Breast epithelium (tissue), 4 donors: ENCODE results near the gene RAB32. TPM values are rescaled to one million over a fixed set of nuclear protein-coding genes. Genes with fewer than 3 reads are reported as not detected.
"Not testable (repeated sequence)": the region's sequence is repeated elsewhere in the genome, so short reads cannot be mapped to it uniquely, and the experiment has no call there.

ENCODE experiments used
- DNase-seq, 2 donors: peaks; one replicate each; pipeline ENCODE4 v3.0.0-alpha.2; 2019; ENCODE audit warnings: low spot score in 2 of 2
- H3K27ac ChIP-seq, 2 donors: fragments of 200-600 bp; sonication (generic) in 1 of 2; one replicate each; pipeline ENCODE4 v1.5.1; 2016 to 2019; ENCODE audit warnings: mild to moderate bottlenecking in 1 of 2
- H3K27me3 ChIP-seq, 2 donors: fragments of 200-600 bp; sonication (generic) in 1 of 2; one replicate each; pipeline versions ENCODE4 v1.5.1 to v1.6.0; 2017 to 2019; ENCODE audit warnings: control low read depth in 1 of 2, mild to moderate bottlenecking in 1 of 2
- H3K36me3 ChIP-seq: fragments of 200-600 bp; one replicate; pipeline ENCODE4 v1.5.1; 2019
- H3K4me1 ChIP-seq, 2 donors: fragments of 200-600 bp; sonication (generic); one replicate each; pipeline ENCODE4 v1.5.1; 2016 to 2019; ENCODE audit warnings: control low read depth in 1 of 2
- H3K4me3 ChIP-seq, 3 donors: fragments of 200-600 bp; sonication (generic); 1 replicate in 2 of 3; 2 replicates in 1 of 3; pipeline ENCODE4 v1.5.1; 2016 to 2019; ENCODE audit warnings: mild to moderate bottlenecking in 3 of 3, moderate library complexity in 2 of 3
- H3K9me3 ChIP-seq, 2 donors: fragments of 200-600 bp; sonication (generic) in 1 of 2; one replicate each; pipeline ENCODE4 v1.5.1; 2016 to 2019; ENCODE audit warnings: control low read depth in 1 of 2
- POLR2A ChIP-seq: fragments of 450-650 bp; IDR thresholded peaks from one replicate; pipeline ENCODE4 v1.6.1; 2016; ENCODE audit warnings: antibody characterized with exemption, mild to moderate bottlenecking, moderate library complexity
- POLR2AphosphoS5 ChIP-seq, 3 donors: sonication (generic); formaldehyde crosslinking; IDR thresholded peaks; one replicate each; pipeline ENCODE4 v1.6.1; 2017; ENCODE audit warnings: antibody characterized with exemption in 3 of 3
- intact Hi-C: fragments of 100-400 bp; cut with DNase I; formaldehyde crosslinking; loops from one replicate; pipeline ENCODE4 v1.15.1; 2023; ENCODE audit warnings: low total_unique reads
- total RNA-seq, 3 donors: library from RNA; depleted of rRNA; stranded (reverse); fragments of >200 nt; gene quantifications; one replicate each; pipeline ENCODE4 v1.1.0, GENCODE V29; 2016
- TF ChIP-seq, protein P1 (sequence below), 3 donors: fragments of 450-650 bp; IDR thresholded peaks; one replicate each; pipeline ENCODE4 v1.5.1; 2016 to 2017; ENCODE audit warnings: antibody characterized with exemption in 3 of 3, mild to moderate bottlenecking in 3 of 3, moderate library complexity in 3 of 3

RAB32 gene
- total RNA-seq, 3 donors from 2014 or later: 32.5 to 43.8 (median 36.7) TPM

GRCh38 chr6:146560607-146561006 lies 17.0 kb downstream of the RAB32 start:
- intact Hi-C loops: no loop called here
- DNase-seq: no peak
- H3K36me3 ChIP-seq: no peaks in the 10 kb centered on the region
- no peaks in the 10 kb centered on the region for H3K27me3 ChIP-seq
- TF ChIP-seq POLR2AphosphoS5 (IDR thresholded peaks at IDR 0.05) (no peak), POLR2A (no peak)
- TF ChIP-seq, protein P1, sequence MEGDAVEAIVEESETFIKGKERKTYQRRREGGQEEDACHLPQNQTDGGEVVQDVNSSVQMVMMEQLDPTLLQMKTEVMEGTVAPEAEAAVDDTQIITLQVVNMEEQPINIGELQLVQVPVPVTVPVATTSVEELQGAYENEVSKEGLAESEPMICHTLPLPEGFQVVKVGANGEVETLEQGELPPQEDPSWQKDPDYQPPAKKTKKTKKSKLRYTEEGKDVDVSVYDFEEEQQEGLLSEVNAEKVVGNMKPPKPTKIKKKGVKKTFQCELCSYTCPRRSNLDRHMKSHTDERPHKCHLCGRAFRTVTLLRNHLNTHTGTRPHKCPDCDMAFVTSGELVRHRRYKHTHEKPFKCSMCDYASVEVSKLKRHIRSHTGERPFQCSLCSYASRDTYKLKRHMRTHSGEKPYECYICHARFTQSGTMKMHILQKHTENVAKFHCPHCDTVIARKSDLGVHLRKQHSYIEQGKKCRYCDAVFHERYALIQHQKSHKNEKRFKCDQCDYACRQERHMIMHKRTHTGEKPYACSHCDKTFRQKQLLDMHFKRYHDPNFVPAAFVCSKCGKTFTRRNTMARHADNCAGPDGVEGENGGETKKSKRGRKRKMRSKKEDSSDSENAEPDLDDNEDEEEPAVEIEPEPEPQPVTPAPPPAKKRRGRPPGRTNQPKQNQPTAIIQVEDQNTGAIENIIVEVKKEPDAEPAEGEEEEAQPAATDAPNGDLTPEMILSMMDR (IDR thresholded peaks at IDR 0.05): no peak
- no peak overlapping the region for H3K4me3 ChIP-seq
- no peak overlapping the region for H3K27ac ChIP-seq
- no peaks in the 10 kb centered on the region for H3K9me3 ChIP-seq
- no peaks in the 10 kb centered on the region for H3K4me1 ChIP-seq

- H3K9me3 ChIP-seq: peaks cover 6 to 11% of the 10 kb centered on the region in 2 donors
- H3K27ac ChIP-seq, H3K4me1 ChIP-seq, DNase-seq, intact Hi-C loops, H3K36me3 ChIP-seq, H3K4me3 ChIP-seq, H3K27me3 ChIP-seq: not testable (repeated sequence)
Measured at GRCh38 chr6:146566661-146567060, 23.0 kb downstream of the RAB32 start.

DNA sequence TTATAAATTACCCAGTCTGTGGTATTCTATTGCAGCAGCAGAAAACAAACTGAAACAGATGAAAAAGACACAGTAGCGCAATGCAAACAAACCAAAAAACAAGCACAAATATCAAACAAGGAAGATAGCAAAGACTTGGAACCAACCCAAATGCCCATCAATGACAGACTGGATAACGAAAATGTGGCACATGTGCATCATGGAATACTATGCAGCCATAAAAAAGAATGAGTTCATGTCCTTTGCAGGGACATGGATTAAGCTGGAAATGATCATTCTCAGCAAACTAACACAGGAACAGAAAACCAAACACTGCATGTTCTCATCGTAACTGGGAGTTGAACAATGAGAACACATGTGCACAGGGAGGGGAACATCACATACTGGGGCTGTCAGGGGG lies 25.0 kb downstream of the RAB32 start:
- H3K4me3 ChIP-seq, H3K36me3 ChIP-seq, H3K27me3 ChIP-seq, H3K4me1 ChIP-seq, H3K27ac ChIP-seq, DNase-seq, intact Hi-C loops: not testable (repeated sequence)
- H3K9me3 ChIP-seq: peaks cover 6 to 12% of the 10 kb centered on the region in 2 donors

DNA sequence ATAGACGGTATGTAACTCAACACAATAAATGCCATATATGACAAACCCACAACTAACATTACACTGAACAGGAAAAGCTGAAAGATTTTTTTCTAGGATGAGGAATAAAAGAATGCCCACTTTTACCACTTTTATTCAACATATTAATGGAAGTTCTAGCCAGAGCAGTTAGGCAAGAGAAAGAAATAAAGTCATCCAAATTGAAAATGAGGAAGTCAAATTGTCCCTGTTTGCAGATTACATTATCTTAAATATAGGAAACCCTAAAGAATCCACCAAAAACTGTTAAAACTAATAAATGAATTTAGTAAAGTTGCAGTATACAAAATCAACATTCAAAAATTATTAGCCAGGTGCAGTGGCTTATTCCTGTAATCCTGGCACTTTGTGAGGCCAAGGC lies 30.6 kb downstream of the RAB32 start:
- no peak overlapping the region for H3K4me3 ChIP-seq
- no peak overlapping the region for H3K27ac ChIP-seq
- intact Hi-C loops: no loop called here
- no peaks in the 10 kb centered on the region for H3K36me3 ChIP-seq
- no peaks in the 10 kb centered on the region for H3K27me3 ChIP-seq
- H3K4me1 ChIP-seq: no peaks in the 10 kb centered on the region
- TF ChIP-seq POLR2AphosphoS5 (IDR thresholded peaks at IDR 0.05) (no peak), POLR2A (no peak)
- TF ChIP-seq, protein P1 (IDR thresholded peaks at IDR 0.05): no peak
- H3K9me3 ChIP-seq: peaks cover 6 to 28% of the 10 kb centered on the region in 2 donors
- DNase-seq: no peak

DNA sequence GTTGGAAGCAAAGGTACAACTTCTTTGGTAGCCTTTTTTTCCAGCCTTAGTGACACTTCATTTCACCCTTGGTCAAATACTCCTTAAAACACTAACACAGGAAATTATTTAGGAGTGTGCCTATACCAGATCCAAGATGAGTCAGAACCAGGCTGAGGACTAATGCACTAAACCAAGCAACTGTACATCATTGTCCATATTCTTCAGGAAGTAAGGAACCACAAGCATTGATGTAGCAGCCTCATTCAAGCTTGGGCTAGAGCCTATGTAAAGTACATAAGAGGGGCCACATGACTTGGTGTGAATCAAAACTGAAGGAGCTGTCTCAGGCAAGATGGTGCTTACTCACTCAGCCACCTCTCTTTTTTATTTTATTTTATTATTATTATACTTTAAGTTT lies 34.4 kb downstream of the RAB32 start:
- no peak overlapping the region for H3K27ac ChIP-seq
- no peak for DNase-seq
- H3K27me3 ChIP-seq: no peaks in the 10 kb centered on the region
- H3K4me3 ChIP-seq: no peak overlapping the region
- H3K9me3 ChIP-seq: peaks cover 0 to 16% of the 10 kb centered on the region in 2 donors
- H3K4me1 ChIP-seq: no peaks in the 10 kb centered on the region
- no peaks in the 10 kb centered on the region for H3K36me3 ChIP-seq
- intact Hi-C loops: no loop called here
- TF ChIP-seq, protein P1 (IDR thresholded peaks at IDR 0.05): no peak
- TF ChIP-seq POLR2A: no peak
- TF ChIP-seq POLR2AphosphoS5 (IDR thresholded peaks at IDR 0.05): no peak

DNA sequence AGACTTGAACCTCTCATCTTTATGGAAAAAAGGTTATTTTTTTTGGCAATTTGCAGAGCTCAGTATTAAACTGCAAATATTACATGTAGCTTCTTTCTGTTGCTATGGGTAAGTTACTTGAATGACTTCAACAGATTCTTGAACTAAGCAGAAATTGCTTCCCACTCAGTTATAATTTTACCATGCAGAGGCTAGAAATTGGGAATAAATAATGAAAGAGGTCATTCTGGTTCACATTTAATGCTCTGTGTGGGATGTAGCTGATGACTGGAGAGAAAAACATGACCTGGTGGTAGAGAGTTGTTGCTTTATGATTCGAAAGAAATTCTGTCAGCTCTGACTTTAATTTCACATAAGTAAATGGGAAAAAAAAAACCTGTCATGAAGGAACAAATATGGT lies 38.3 kb downstream of the RAB32 start:
- TF ChIP-seq POLR2A: no peak
- TF ChIP-seq POLR2AphosphoS5 (IDR thresholded peaks at IDR 0.05): no peak
- TF ChIP-seq, protein P1 (IDR thresholded peaks at IDR 0.05): no peak
- H3K4me1 ChIP-seq: no peaks in the 10 kb centered on the region
- no peaks in the 10 kb centered on the region for H3K27me3 ChIP-seq
- H3K9me3 ChIP-seq: no peaks in the 10 kb centered on the region
- no peaks in the 10 kb centered on the region for H3K36me3 ChIP-seq
- no peak overlapping the region for H3K27ac ChIP-seq
- intact Hi-C loops: loop anchor here (5.0 kb wide), 1 partner anchor 680 kb away; no protein-coding TSS in a partner anchor
- DNase-seq: no peak
- no peak overlapping the region for H3K4me3 ChIP-seq
